ENCODE measurements around the gene WNT3A. TPM values are rescaled to one million over a fixed set of nuclear protein-coding genes. Genes with fewer than 3 reads are reported as not detected.

The WNT3A gene
- total and polyA plus RNA-seq, 9 of the 15 experiments (the other 6 are each of a cell fraction or from before 2014, with no cell fraction given), result not detected

GRCh38 chr1:228082918-228083870, 76.4 kb downstream of the WNT3A start (continued):
- TF ChIP-seq NFE2L1 (tag; IDR thresholded peaks at IDR 0.05; ENCODE audit: borderline replicate concordance, low read depth) (no peak), BRD4 (IDR thresholded peaks at IDR 0.05) (peak; percentile 99), KDM4B (IDR thresholded peaks at IDR 0.05; ENCODE audit: borderline replicate concordance in 2 of 2, low read depth in 1 of 2) (no peak; a peak in 1 of 4 replicates), PHB2 (IDR thresholded peaks at IDR 0.05; ENCODE audit: low read depth) (no peak), ZBTB1 (CRISPR knock-in tag; IDR thresholded peaks at IDR 0.05; ENCODE audit: borderline replicate concordance, low read depth) (peak; percentile 65; the same call in 1 of the 2 replicates), PML (IDR thresholded peaks at IDR 0.05; ENCODE audit: low read length) (no peak; the same call in 1 of the 2 replicates), ZNF263 (CRISPR knock-in tag; IDR thresholded peaks at IDR 0.05; ENCODE audit: borderline replicate concordance) (peak; percentile 12; the same call in 1 of the 2 replicates), TARDBP (IDR thresholded peaks at IDR 0.05) (no peak), ETS2 (tag; IDR thresholded peaks at IDR 0.05; ENCODE audit: borderline replicate concordance, poor library complexity, severe bottlenecking) (no peak), PRDM10 (IDR thresholded peaks at IDR 0.05; ENCODE audit: partially characterized antibody) (peak; percentile 47), ZC3H11A (IDR thresholded peaks at IDR 0.05; ENCODE audit: low read depth, low read length) (no peak), NR2C2 (CRISPR knock-in tag; IDR thresholded peaks at IDR 0.05) (peak; percentile 64), NR2C2 (tag; IDR thresholded peaks at IDR 0.05) (peak; percentile 44; the same call in 1 of the 2 replicates), ZNF280A (IDR thresholded peaks at IDR 0.05; ENCODE audit: low read depth, partially characterized antibody) (no peak)
